Endothelial cell (in vitro differentiated cells): Measurements from ENCODE around the gene LRRC71. TPM values are rescaled to one million over a fixed set of nuclear protein-coding genes. Genes with fewer than 3 reads are reported as not detected.

Source experiments
- DNase-seq: peaks from one replicate; pipeline ENCODE4 v3.0.0; 2021; ENCODE audit warnings: low spot score
- H3K27ac Mint-ChIP-seq: one replicate; pipeline ENCODE4 v1.8.0; 2021; ENCODE audit warnings: mixed read lengths, inconsistent platforms; ENCODE audit not compliant: unreplicated experiment
- H3K27me3 Mint-ChIP-seq: one replicate; pipeline ENCODE4 v1.8.0; 2021; ENCODE audit warnings: mild to moderate bottlenecking, moderate library complexity, mixed read lengths, inconsistent platforms; ENCODE audit not compliant: unreplicated experiment
- H3K36me3 Mint-ChIP-seq: one replicate; pipeline ENCODE4 v1.8.0; 2021; ENCODE audit warnings: mild to moderate bottlenecking, low read depth, mixed read lengths, inconsistent platforms; ENCODE audit not compliant: unreplicated experiment
- H3K4me1 Mint-ChIP-seq: one replicate; pipeline ENCODE4 v1.8.0; 2021; ENCODE audit warnings: mild to moderate bottlenecking, mixed read lengths, inconsistent platforms; ENCODE audit not compliant: unreplicated experiment
- H3K4me3 Mint-ChIP-seq: one replicate; pipeline ENCODE4 v1.8.0; 2021; ENCODE audit warnings: mild to moderate bottlenecking, mixed read lengths, inconsistent platforms; ENCODE audit not compliant: unreplicated experiment
- H3K9me3 Mint-ChIP-seq: one replicate; pipeline ENCODE4 v1.8.0; 2021; ENCODE audit warnings: mixed read lengths, inconsistent platforms; ENCODE audit not compliant: unreplicated experiment
- CTCF ChIP-seq: fragments of 200-600 bp; sonication (generic); IDR thresholded peaks from one replicate; pipeline ENCODE4 v1.5.0; 2021; ENCODE audit warnings: antibody characterized with exemption; ENCODE audit not compliant: unreplicated experiment
- total RNA-seq: library from RNA; stranded (reverse); fragmentation: NEBNext Ultra II Directional; extraction: Animal tissue kit (Norgen Biotek cat#: 25700); gene quantifications from one replicate; pipeline ENCODE4 v1.2.1, GENCODE V29; 2021; ENCODE audit not compliant: unreplicated experiment

LRRC71 gene
- total RNA-seq, 1 donor from 2014 or later = 0.95 TPM

- H3K9me3 Mint-ChIP-seq = no peaks in the 10 kb centered on the region
- H3K4me1 Mint-ChIP-seq = peaks cover 25% of the 10 kb centered on the region
- H3K36me3 Mint-ChIP-seq = peaks cover 69% of the 10 kb centered on the region
- no peak overlapping the region for H3K27ac Mint-ChIP-seq
- peak overlapping the region; percentile 73 for H3K4me3 Mint-ChIP-seq
- peaks cover 11% of the 10 kb centered on the region for H3K27me3 Mint-ChIP-seq
- no peak for TF ChIP-seq CTCF
- no peak for DNase-seq
Measured at GRCh38 chr1:156958247-156958714, 37.8 kb downstream of the LRRC71 start.

DNA sequence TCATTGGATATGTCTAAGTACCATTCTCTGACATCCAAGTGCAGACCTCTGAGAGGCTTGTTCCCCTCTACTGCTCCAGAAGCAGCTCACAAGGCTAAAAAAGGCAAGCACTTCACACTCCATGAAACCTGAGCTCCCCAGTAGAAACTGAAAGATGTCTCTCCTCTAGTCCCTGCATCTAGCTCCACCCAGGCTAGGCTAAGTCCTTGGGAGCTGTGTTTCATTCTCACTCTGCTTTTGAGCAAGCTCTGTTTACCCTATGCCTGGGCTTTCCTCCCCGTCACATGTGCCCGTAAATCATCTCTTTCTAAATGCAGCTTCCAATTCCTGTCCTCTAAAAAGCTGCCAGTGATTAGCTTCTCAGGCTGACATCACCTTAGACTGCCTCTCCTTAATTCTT lies 39.0 kb downstream of the LRRC71 start:
- peaks cover 36% of the 10 kb centered on the region for H3K4me1 Mint-ChIP-seq
- no peak for TF ChIP-seq CTCF
- peaks cover 12% of the 10 kb centered on the region for H3K27me3 Mint-ChIP-seq
- H3K36me3 Mint-ChIP-seq = peaks cover 77% of the 10 kb centered on the region
- peak overlapping the region; percentile 57 for H3K27ac Mint-ChIP-seq
- no peaks in the 10 kb centered on the region for H3K9me3 Mint-ChIP-seq
- H3K4me3 Mint-ChIP-seq = no peak overlapping the region
- no peak for DNase-seq

DNA sequence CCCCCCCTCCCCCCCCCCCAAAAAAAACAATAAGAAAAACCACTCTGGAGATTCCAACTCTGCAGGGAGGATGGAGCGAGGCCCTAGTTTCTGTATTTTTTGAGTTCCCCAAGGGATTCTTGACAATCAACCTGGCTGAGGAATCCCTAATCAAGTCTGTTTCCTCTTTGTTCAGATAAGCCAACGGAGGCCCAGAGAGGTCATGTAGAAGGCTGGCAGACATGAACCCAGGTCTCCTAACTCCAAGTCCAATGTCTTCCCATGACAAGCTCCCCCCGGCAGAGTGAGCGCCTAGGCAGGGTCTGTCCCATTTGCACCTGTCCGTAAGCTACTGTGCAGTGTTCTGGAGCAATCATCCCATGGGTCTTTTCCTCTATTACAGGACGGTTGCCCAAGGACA lies 39.5 kb downstream of the LRRC71 start:
- Mint-ChIP-seq H3K4me3 (no peak overlapping the region), H3K36me3 (peaks cover 73% of the 10 kb centered on the region)

DNA sequence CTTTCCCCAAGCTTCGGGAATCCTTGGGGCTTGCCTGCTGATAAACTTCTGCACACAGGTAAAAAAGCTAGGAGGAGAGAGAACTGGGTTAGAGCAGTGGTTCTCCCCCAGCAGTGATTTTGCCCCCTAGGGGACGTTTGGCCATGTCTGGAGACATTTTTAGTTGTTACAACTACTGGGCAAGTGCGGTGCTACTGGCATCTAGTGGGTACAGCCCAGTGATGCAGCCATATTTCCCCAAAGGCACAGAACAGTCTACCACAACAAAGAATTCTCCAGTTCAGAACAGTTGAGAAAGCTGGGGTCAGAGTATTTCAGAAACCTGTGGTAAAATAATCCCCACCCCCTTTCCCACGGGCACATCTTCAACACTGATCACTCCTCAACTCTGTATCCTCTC lies 41.3 kb downstream of the LRRC71 start:
- TF ChIP-seq CTCF = no peak
- no peak overlapping the region for H3K4me3 Mint-ChIP-seq
- no peaks in the 10 kb centered on the region for H3K9me3 Mint-ChIP-seq
- no peak for DNase-seq
- H3K36me3 Mint-ChIP-seq = peaks cover 64% of the 10 kb centered on the region
- H3K27ac Mint-ChIP-seq = no peak overlapping the region
- H3K27me3 Mint-ChIP-seq = peaks cover 11% of the 10 kb centered on the region
- peaks cover 38% of the 10 kb centered on the region for H3K4me1 Mint-ChIP-seq

More for the DNA sequence above, 39.5 kb downstream of the LRRC71 start:
- Mint-ChIP-seq H3K27me3 (peaks cover 11% of the 10 kb centered on the region), H3K9me3 (no peaks in the 10 kb centered on the region), H3K27ac (no peak overlapping the region), H3K4me1 (peaks cover 38% of the 10 kb centered on the region)
- DNase-seq = no peak
- no peak for TF ChIP-seq CTCF

DNA sequence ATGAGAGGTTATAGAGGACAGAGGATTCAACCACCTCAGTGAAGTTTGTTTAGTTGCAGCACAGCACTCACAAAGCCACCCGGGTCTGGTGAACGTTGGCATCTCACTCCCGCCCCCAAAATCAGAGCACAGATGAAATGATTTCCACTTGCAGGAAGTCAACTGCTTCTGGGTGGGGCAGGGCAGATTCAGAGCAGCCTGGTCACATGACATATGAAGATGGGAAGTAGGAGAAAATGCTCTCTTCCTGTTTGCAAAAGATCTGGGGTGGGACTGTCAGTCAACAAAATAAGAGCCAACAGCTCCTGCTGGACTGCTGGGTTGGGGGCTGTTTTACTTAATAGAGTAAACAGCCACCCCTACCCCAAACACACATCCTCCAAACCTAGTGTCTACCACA lies 43.2 kb downstream of the LRRC71 start:
- peaks cover 6% of the 10 kb centered on the region for H3K27me3 Mint-ChIP-seq
- TF ChIP-seq CTCF = no peak
- H3K9me3 Mint-ChIP-seq = no peaks in the 10 kb centered on the region
- H3K36me3 Mint-ChIP-seq = peaks cover 50% of the 10 kb centered on the region
- no peak overlapping the region for H3K27ac Mint-ChIP-seq
- H3K4me3 Mint-ChIP-seq = no peak overlapping the region
- H3K4me1 Mint-ChIP-seq = peaks cover 32% of the 10 kb centered on the region
- DNase-seq = no peak
